Stimulated activated CD4-positive, alpha-beta T cell treated with anti-CD3 and anti-CD28 coated beads, TNF-alpha, amount 100 ng/mL, for 1 hour (primary cell): ENCODE results near the gene TBK1.

Experiments used
- DNase-seq, 3 donors: peaks; one replicate each; pipeline ENCODE4 v3.0.0-alpha.2; 2020; ENCODE audit warnings: low read depth in 3 of 3, low spot score in 1 of 3

Gene TBK1

GRCh38 chr12:64450711-64451486 lies 1.0 kb upstream of the TBK1 start:
- no peak for DNase-seq

GRCh38 chr12:64452559-64453329 lies 824 bp downstream of the TBK1 start:
- no peak for DNase-seq

GRCh38 chr12:64455506-64455905 lies 3.6 kb downstream of the TBK1 start:
- no peak for DNase-seq

GRCh38 chr12:64456119-64456518 lies 4.2 kb downstream of the TBK1 start:
- no peak for DNase-seq

GRCh38 chr12:64457032-64457431 lies 5.1 kb downstream of the TBK1 start:
- no peak for DNase-seq

GRCh38 chr12:64457466-64457865 lies 5.5 kb downstream of the TBK1 start:
- no peak for DNase-seq

- no peak for DNase-seq
These were observed 6.0 kb downstream of the TBK1 start for GRCh38 chr12:64457923-64458322.

- no peak for DNase-seq
These were observed 7.5 kb downstream of the TBK1 start for GRCh38 chr12:64459394-64459891.

GRCh38 chr12:64461634-64462414 lies 9.9 kb downstream of the TBK1 start:
- DNase-seq: no peak

- DNase-seq: no peak
These were observed 14.3 kb downstream of the TBK1 start for GRCh38 chr12:64466178-64466577.

GRCh38 chr12:64468966-64469365 lies 17.0 kb downstream of the TBK1 start:
- no peak for DNase-seq

GRCh38 chr12:64469455-64470142 lies 17.7 kb downstream of the TBK1 start:
- DNase-seq: no peak

- DNase-seq: no peak
These were observed 18.6 kb downstream of the TBK1 start for GRCh38 chr12:64470495-64470894.

- DNase-seq: no peak
These were observed 21.3 kb downstream of the TBK1 start for GRCh38 chr12:64473176-64473575.

GRCh38 chr12:64475518-64475917 lies 23.6 kb downstream of the TBK1 start:
- no peak for DNase-seq

- no peak for DNase-seq
These were observed 24.9 kb downstream of the TBK1 start for GRCh38 chr12:64476844-64477243.

- DNase-seq: no peak
These were observed 26.7 kb downstream of the TBK1 start for GRCh38 chr12:64478661-64479060.

GRCh38 chr12:64480148-64480547 lies 28.2 kb downstream of the TBK1 start:
- no peak for DNase-seq

- DNase-seq: no peak
These were observed 34.7 kb downstream of the TBK1 start for GRCh38 chr12:64486657-64487056.

- no peak for DNase-seq
These were observed 39.8 kb downstream of the TBK1 start for GRCh38 chr12:64491718-64492117.

GRCh38 chr12:64493513-64493912 lies 41.6 kb downstream of the TBK1 start:
- DNase-seq: no peak
